CD14-positive monocyte (primary cell): Measurements from ENCODE around the gene DTX2. TPM values are rescaled to one million over a fixed set of nuclear protein-coding genes. Genes with fewer than 3 reads are reported as not detected.
"Not testable (repeated sequence)": the region's sequence is repeated elsewhere in the genome, so short reads cannot be mapped to it uniquely, and the experiment has no call there.

Source experiments
- DNase-seq, 3 donors: peaks; one replicate each; pipeline ENCODE4 v3.0.0-alpha.2; 2011 to 2022
- H2AFZ ChIP-seq: 2 replicates; pipeline ENCODE4 v1.6.0; 2012; ENCODE audit warnings: mild to moderate bottlenecking, low read depth, low read length, inconsistent platforms; ENCODE audit not compliant: insufficient read depth, poor library complexity, severe bottlenecking
- H3K27ac ChIP-seq, 2 donors: 1 replicate in 1 of 2; 2 replicates in 1 of 2; pipeline ENCODE4 v1.5.1; 2012 to 2013; ENCODE audit warnings: low read length in 2 of 2, control low read depth in 1 of 2, inconsistent platforms in 1 of 2, low read depth in 1 of 2, mild to moderate bottlenecking in 1 of 2
- H3K27me3 ChIP-seq, 2 donors: one replicate each; pipeline versions ENCODE4 v1.6.0 to v1.6.1; 2011 to 2013; ENCODE audit warnings: low read length in 2 of 2; ENCODE audit not compliant: control insufficient read depth in 2 of 2, insufficient read depth in 2 of 2
- H3K36me3 ChIP-seq, 2 donors: replicated peaks in 1 of 2; 1 replicate in 1 of 2; 2 replicates in 1 of 2; pipeline versions ENCODE4 v1.5.1 to v1.6.1; 2012 to 2013; ENCODE audit warnings: low read length in 2 of 2, control low read depth in 1 of 2, inconsistent platforms in 1 of 2, mild to moderate bottlenecking in 1 of 2; ENCODE audit not compliant: insufficient read depth in 2 of 2, control insufficient read depth in 1 of 2
- H3K4me1 ChIP-seq, 2 donors: 1 replicate in 1 of 2; 2 replicates in 1 of 2; pipeline versions ENCODE4 v1.5.1 to v1.6.1; 2012 to 2013; ENCODE audit warnings: low read length in 2 of 2, control low read depth in 1 of 2, inconsistent platforms in 1 of 2, mild to moderate bottlenecking in 1 of 2, moderate library complexity in 1 of 2; ENCODE audit not compliant: insufficient read depth in 2 of 2, control insufficient read depth in 1 of 2
- H3K4me2 ChIP-seq: replicated peaks from 2 replicates; pipeline ENCODE3; 2012; ENCODE audit warnings: low read length, moderate library complexity, mild to moderate bottlenecking; ENCODE audit not compliant: poor library complexity, severe bottlenecking; ENCODE audit errors: extremely low read depth
- H3K4me3 ChIP-seq, 3 experiments: fragments of 200-600 bp in 1 of 3; sonication (generic) in 1 of 3; replicated peaks in 1 of 3; 1 replicate in 2 of 3; 2 replicates in 1 of 3; pipeline ENCODE4 v1.5.1; 2011 to 2013; ENCODE audit warnings: low read length in 3 of 3, mild to moderate bottlenecking in 3 of 3, control low read depth in 2 of 3, low read depth in 2 of 3, inconsistent platforms in 1 of 3, moderate library complexity in 1 of 3
- H3K79me2 ChIP-seq: 2 replicates; pipeline ENCODE4 v1.6.0; 2012; ENCODE audit warnings: mild to moderate bottlenecking, control low read depth, inconsistent platforms, low read length, moderate library complexity; ENCODE audit not compliant: insufficient read depth
- H3K9ac ChIP-seq: 2 replicates; pipeline ENCODE4 v1.6.0; 2017; ENCODE audit warnings: low read length, mild to moderate bottlenecking; ENCODE audit not compliant: insufficient read depth, poor library complexity, severe bottlenecking
- H3K9me3 ChIP-seq, 2 donors: replicated peaks in 1 of 2; 1 replicate in 1 of 2; 2 replicates in 1 of 2; pipeline versions ENCODE4 v1.5.1 to v1.6.1; 2012 to 2013; ENCODE audit warnings: low read length in 2 of 2, control low read depth in 1 of 2; ENCODE audit not compliant: control insufficient read depth in 1 of 2, insufficient read depth in 1 of 2
- H4K20me1 ChIP-seq: 2 replicates; pipeline ENCODE4 v1.6.0; 2012; ENCODE audit warnings: mild to moderate bottlenecking, low read length, control low read depth, moderate library complexity; ENCODE audit not compliant: insufficient read depth
- H3K27ac Mint-ChIP-seq, 7 donors: one replicate each; pipeline ENCODE4 v1.8.0; 2020; ENCODE audit warnings: mild to moderate bottlenecking in 7 of 7, mixed read lengths in 7 of 7, moderate library complexity in 6 of 7, inconsistent platforms in 2 of 7
- H3K27me3 Mint-ChIP-seq, 3 donors: one replicate each; pipeline ENCODE4 v1.8.0; 2021 to 2022; ENCODE audit warnings: low read depth in 3 of 3, mild to moderate bottlenecking in 3 of 3, mixed read lengths in 3 of 3, moderate library complexity in 3 of 3, inconsistent platforms in 1 of 3
- H3K36me3 Mint-ChIP-seq, 2 donors: one replicate each; pipeline ENCODE4 v1.8.0; 2020; ENCODE audit warnings: mixed read lengths in 2 of 2, inconsistent platforms in 1 of 2, mild to moderate bottlenecking in 1 of 2
- H3K4me1 Mint-ChIP-seq: one replicate; pipeline ENCODE4 v1.8.0; 2020; ENCODE audit warnings: mild to moderate bottlenecking, mixed read lengths
- H3K4me3 Mint-ChIP-seq, 2 donors: one replicate each; pipeline ENCODE4 v1.8.0; 2020; ENCODE audit warnings: mild to moderate bottlenecking in 2 of 2, mixed read lengths in 2 of 2, moderate library complexity in 1 of 2
- H3K9me3 Mint-ChIP-seq, 7 donors: one replicate each; pipeline ENCODE4 v1.8.0; 2020 to 2022; ENCODE audit warnings: mixed read lengths in 7 of 7, mild to moderate bottlenecking in 6 of 7, moderate library complexity in 6 of 7, inconsistent platforms in 2 of 7
- WGBS: methylation state at CpG from one replicate; pipeline ENCODE4 v1.1.5; 2013; ENCODE audit warnings: missing lambda C conversion rate; ENCODE audit not compliant: insufficient coverage; 5-methylcytosine and 5-hydroxymethylcytosine counted together
- intact Hi-C, 2 donors: fragments of 100-400 bp; cut with micrococcal nuclease; formaldehyde crosslinking; loops; one replicate each; pipeline versions ENCODE4 v1.15.0 to v1.15.1; 2023
- polyA plus RNA-seq, 3 donors: library from polyadenylated mRNA; depleted of rRNA in 1 of 3; unstranded in 2 of 3; stranded (reverse) in 1 of 3; fragments of 300-500 nt in 2 of 3; fragments of >200 nt in 1 of 3; fragmentation: Illumina TruSeq in 2 of 3; gene quantifications; 1 replicate in 2 of 3; 2 replicates in 1 of 3; pipeline ENCODE4 v1.2.3, GENCODE V29; 2012 to 2021

The DTX2 gene
- polyA plus RNA-seq, 3 donors, result 11.3 to 35.2 (median 20.2) TPM

DNA sequence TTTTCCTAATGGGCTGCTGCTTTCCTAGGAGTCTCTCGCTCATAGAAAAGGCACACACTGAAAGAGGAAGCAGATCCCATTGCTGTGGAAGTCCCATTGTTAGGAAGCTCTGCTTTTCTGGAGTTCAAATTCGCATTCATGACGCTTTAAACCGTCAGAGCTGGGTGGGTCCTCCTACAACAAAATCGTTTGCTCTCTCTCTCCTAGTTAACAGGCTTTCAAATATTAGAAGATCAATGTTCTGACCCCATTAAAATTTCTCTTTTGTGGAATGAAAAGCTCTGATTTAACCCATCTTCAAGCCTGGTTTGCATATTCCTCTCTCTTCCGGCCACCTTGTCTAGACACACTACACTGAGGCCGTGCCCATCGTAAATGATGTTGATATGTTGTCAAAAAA lies 81.7 kb downstream of the DTX2 start, which contains the start of gene SPDYE16:
SPDYE16 (minus strand) TSS at position 101 of the 400 bp plus-strand sequence. CDS start 1,838 bp downstream, outside the sequence.
- H3K9me3 Mint-ChIP-seq, H3K4me3 ChIP-seq, H3K4me2 ChIP-seq, H3K36me3 Mint-ChIP-seq, intact Hi-C loops, H3K4me1 Mint-ChIP-seq, H3K79me2 ChIP-seq, H3K36me3 ChIP-seq, H3K27ac Mint-ChIP-seq, H3K4me3 Mint-ChIP-seq, H2AFZ ChIP-seq, H3K27ac ChIP-seq, H3K27me3 ChIP-seq, H3K27me3 Mint-ChIP-seq, H3K4me1 ChIP-seq, DNase-seq, H3K9me3 ChIP-seq, H4K20me1 ChIP-seq, H3K9ac ChIP-seq: not testable (repeated sequence)
- WGBS, result no CpG with 5 or more reads among the region's 8 CpGs

DNA sequence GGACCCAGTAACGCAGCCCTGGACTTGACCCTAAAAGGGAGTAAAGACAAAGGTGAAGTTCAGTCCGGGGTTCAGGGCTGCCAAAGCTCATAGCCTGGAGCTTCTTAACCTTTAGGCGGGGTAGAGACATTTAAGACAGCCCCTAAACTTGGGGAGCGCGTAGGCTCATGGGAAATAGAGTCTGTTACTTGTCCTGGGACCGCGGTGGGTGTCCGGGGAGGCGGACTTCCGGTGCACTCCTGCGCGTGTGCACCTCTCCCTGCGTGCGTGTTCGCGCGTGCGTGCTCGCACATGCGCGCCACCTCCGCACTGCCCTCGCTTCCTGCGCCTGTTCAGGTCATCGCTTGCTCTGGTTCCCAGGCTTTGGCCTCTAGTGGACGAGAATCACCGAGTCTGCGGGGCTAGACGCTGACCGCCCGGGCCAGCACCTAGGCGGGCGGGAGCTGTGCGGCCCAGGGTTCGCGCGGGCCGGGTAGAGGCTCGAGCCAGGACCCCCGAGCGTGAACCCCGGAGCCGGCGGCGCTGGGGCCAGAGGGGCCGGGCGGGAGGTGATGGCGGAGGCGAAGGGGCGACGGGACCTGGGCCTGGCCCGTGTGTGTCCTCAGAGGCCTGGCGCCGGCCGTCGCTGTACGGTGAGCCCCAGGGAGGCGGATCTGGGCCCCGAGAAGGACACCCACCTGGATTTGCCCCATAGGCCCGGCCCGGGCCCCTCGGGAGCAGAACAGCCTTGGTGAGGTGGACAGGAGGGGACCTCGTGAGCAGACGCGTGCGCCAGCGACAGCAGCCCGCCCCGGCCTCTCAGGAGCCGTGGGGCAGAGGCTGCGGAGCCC lies 87.7 kb downstream of the DTX2 start:
- H3K4me1 ChIP-seq, H3K9me3 ChIP-seq, H3K27me3 ChIP-seq, H3K36me3 ChIP-seq, intact Hi-C loops, H3K9me3 Mint-ChIP-seq, H3K27me3 Mint-ChIP-seq, H4K20me1 ChIP-seq, H3K36me3 Mint-ChIP-seq: not testable (repeated sequence)
- Mint-ChIP-seq H3K4me3 (peak overlapping the region; percentile 89 to 95), H3K4me1 (peaks cover 23% of the 10 kb centered on the region), H3K27ac (peak overlapping the region; percentile 77 to 92 (median 89))
- Histone ChIP-seq H3K4me2 (peak overlapping the region; percentile 60), H3K9ac (peak overlapping the region; percentile 84), H2AFZ (peak overlapping the region; percentile 78), H3K27ac (peak overlapping the region; percentile 42 to 83), H3K4me3 (peak overlapping the region; percentile 57 to 85 (median 76)), H3K79me2 (peaks cover 13% of the 10 kb centered on the region)
- under 1% methylated on average over 69 of the region's 71 CpGs for WGBS
- DNase-seq, result peak; percentile 71 to 74 (median 73)

DNA sequence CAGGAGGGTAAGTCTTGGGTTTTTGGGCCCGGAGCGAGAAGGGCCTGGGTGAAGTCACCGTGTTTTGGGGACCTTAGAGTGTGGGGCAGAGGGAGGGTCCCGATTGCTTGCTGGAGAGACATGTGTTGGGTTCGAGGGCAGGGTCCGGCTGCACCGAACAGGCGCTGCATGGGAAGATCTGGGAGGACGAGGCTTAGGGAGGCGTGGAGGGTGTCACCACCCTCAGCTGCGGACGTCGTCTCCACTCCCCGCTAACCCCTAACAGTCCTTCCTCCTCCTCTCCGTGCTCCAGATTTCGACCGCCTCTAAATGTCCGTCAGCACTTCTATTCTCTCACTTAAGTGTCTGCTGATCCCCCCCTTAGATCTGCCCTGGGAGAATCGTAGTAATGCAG lies 88.3 kb downstream of the DTX2 start:
- H3K9me3 ChIP-seq, intact Hi-C loops, H3K27me3 ChIP-seq, H3K36me3 ChIP-seq, H4K20me1 ChIP-seq, H3K27me3 Mint-ChIP-seq, H3K9me3 Mint-ChIP-seq, H3K4me1 ChIP-seq: not testable (repeated sequence)
- H3K27ac Mint-ChIP-seq, result peak overlapping the region; percentile 72 to 92 (median 89)
- H3K27ac ChIP-seq, result peak overlapping the region; percentile 42 to 83
- H3K4me3 ChIP-seq, result peak overlapping the region; percentile 57 to 85 (median 76)
- WGBS, result 0% methylated on average over 4 of the region's 19 CpGs
- peak overlapping the region; percentile 78 for H2AFZ ChIP-seq
- H3K4me3 Mint-ChIP-seq, result peak overlapping the region; percentile 89 to 95
- peaks cover 13% of the 10 kb centered on the region for H3K79me2 ChIP-seq
- peak overlapping the region; percentile 60 for H3K4me2 ChIP-seq
- H3K9ac ChIP-seq, result peak overlapping the region; percentile 84
- H3K4me1 Mint-ChIP-seq, result peaks cover 24% of the 10 kb centered on the region
- DNase-seq, result peak in 1 of 3 donors; percentile 1
- H3K36me3 Mint-ChIP-seq, result peaks cover 7 to 10% of the 10 kb centered on the region in 2 donors

DNA sequence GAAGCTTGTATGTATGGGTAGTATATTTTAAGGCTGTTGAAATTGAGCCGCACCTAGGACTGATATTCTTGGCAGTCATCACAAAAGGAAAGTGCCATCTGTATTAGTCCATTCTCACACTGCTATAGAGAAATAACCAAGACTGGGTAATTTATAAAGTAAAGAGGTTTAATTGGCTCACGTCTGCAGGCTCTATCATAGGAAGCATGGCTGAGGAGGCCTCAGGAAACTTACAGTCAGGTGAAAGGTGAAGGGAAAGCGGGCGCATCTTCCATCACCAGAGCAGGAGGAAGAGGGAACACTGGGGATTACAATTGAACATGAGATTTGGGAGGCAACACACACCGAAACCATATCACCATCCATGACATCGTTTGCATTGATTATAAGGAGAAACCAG lies 90.5 kb downstream of the DTX2 start:
- H3K9me3 Mint-ChIP-seq, H3K9me3 ChIP-seq, DNase-seq, H3K4me3 Mint-ChIP-seq, H3K27me3 ChIP-seq, H3K27ac Mint-ChIP-seq, H3K36me3 ChIP-seq, H3K4me3 ChIP-seq, H3K9ac ChIP-seq, H2AFZ ChIP-seq, H3K4me1 ChIP-seq, H4K20me1 ChIP-seq, H3K4me2 ChIP-seq, intact Hi-C loops, H3K27ac ChIP-seq, H3K27me3 Mint-ChIP-seq: not testable (repeated sequence)
- Mint-ChIP-seq H3K36me3 (peaks cover 10 to 17% of the 10 kb centered on the region in 2 donors), H3K4me1 (peaks cover 24% of the 10 kb centered on the region)
- no CpG with 5 or more reads among the region's 6 CpGs for WGBS
- peaks cover 13% of the 10 kb centered on the region for H3K79me2 ChIP-seq
